ENCODE measurements around the gene SMARCD3. TPM values are rescaled to one million over a fixed set of nuclear protein-coding genes. Genes with fewer than 3 reads are reported as not detected.

The SMARCD3 gene
- total and polyA plus RNA-seq, 2 of the 13 experiments (the other 11 are each of a cell fraction or from before 2014, with no cell fraction given), result 0.20 to 0.62 TPM

- H3K4me2 ChIP-seq (ENCODE audit: low read depth, low read length), result peak overlapping the region; percentile 42
- H2AFZ ChIP-seq (ENCODE audit: low read length), result no peak overlapping the region
- in situ Hi-C loops (cut with HindIII; ENCODE audit: extremely low pct_ligation_motif_present, low pct_unique_long_range_greater_than_20kb), result no loop called here
- TF ChIP-seq ETV6 (CRISPR knock-in tag; conservative IDR thresholded peaks at IDR 0.05) (no peak), SP1 (IDR thresholded peaks at IDR 0.05) (no peak), SP1 (CRISPR knock-in tag; IDR thresholded peaks at IDR 0.05) (no peak), ADNP (CRISPR knock-in tag; IDR thresholded peaks at IDR 0.05) (no peak), LCORL (IDR thresholded peaks at IDR 0.05) (no peak), LCORL (CRISPR knock-in tag; IDR thresholded peaks at IDR 0.05) (no peak), CEBPB (IDR thresholded peaks at IDR 0.05; ENCODE audit: borderline replicate concordance, low read depth, low read length) (no peak), HOXA3 (CRISPR knock-in tag; IDR thresholded peaks at IDR 0.05) (no peak), ZNF275 (CRISPR knock-in tag; IDR thresholded peaks at IDR 0.05; ENCODE audit: borderline replicate concordance) (no peak), SMARCC2 (IDR thresholded peaks at IDR 0.05) (no peak), GABPB1 (CRISPR knock-in tag; IDR thresholded peaks at IDR 0.05) (no peak; the same call in 1 of the 2 replicates), IRF2 (CRISPR knock-in tag; IDR thresholded peaks at IDR 0.05) (no peak), ZNF276 (CRISPR knock-in tag; IDR thresholded peaks at IDR 0.05; ENCODE audit: low read depth) (no peak), HMGA1 (CRISPR knock-in tag; conservative IDR thresholded peaks at IDR 0.05) (no peak), ZNF709 (CRISPR knock-in tag; IDR thresholded peaks at IDR 0.05) (no peak), MYC (CRISPR knock-in tag; IDR thresholded peaks at IDR 0.05; ENCODE audit: borderline replicate concordance) (0 out of 2 replicates have a peak, but pooled peaks have one; percentile 18), CSRNP1 (CRISPR knock-in tag; IDR thresholded peaks at IDR 0.05) (no peak), POLR2G (IDR thresholded peaks at IDR 0.05; ENCODE audit: low read depth, low read length) (no peak), ZNF382 (CRISPR knock-in tag; IDR thresholded peaks at IDR 0.05; ENCODE audit: borderline replicate concordance) (no peak), FOXK2 (IDR thresholded peaks at IDR 0.05) (no peak)
Measured at GRCh38 chr7:151276666-151277590, 28.4 kb upstream of the SMARCD3 start.

More at GRCh38 chr7:151276666-151277590, 28.4 kb upstream of the SMARCD3 start:
- no peak for FAIRE-seq
- peak; percentile 72 for ATAC-seq
- Histone ChIP-seq H3K79me2 (ENCODE audit: insufficient read depth, low read length) (no peaks in the 10 kb centered on the region), H3K9me3 (ENCODE audit: low read length) (no peaks in the 10 kb centered on the region), H3K9ac (ENCODE audit: insufficient read depth, low read depth, low read length) (no peak overlapping the region), H3K4me3 (replicated peaks in 1 of 3; ENCODE audit: insufficient read depth in 1 of 3, low read depth in 2 of 3, low read length in 3 of 3) (peak overlapping the region in 1 of 3 experiments; percentile 40; a peak in 1 of 6 replicates), H3K27ac (ENCODE audit: extremely low read length, insufficient read depth, low read length) (no peak overlapping the region), H3K27me3 (ENCODE audit: control insufficient read depth in 1 of 2, insufficient read depth in 2 of 2, low read length in 2 of 2) (peaks cover 5 to 74% of the 10 kb centered on the region in 2 experiments), H3K4me1 (ENCODE audit: insufficient read depth, low read length) (peaks cover 15% of the 10 kb centered on the region), H4K20me1 (ENCODE audit: insufficient read depth, low read length) (no peaks in the 10 kb centered on the region), H3K36me3 (replicated peaks in 1 of 2; ENCODE audit: control insufficient read depth in 1 of 2, insufficient read depth in 2 of 2, low read length in 2 of 2) (no peaks in the 10 kb centered on the region)
- WGBS (ENCODE audit: low lambda C conversion rate), result 28% methylated on average over 5 of the region's 63 CpGs
- DNase-seq (ENCODE audit: low spot score), result peak; percentile 7
- POLR2A ChIA-PET, result no interaction called here
- no TSS peak for BruUV-seq (replicated peaks)
- intact Hi-C loops (cut with micrococcal nuclease; ENCODE audit: unreplicated experiment), result no loop called here
- CTCF ChIA-PET (ENCODE audit: low intra/inter-chr PET ratio, low total read pairs), result no interaction called here

All from HepG2 (cell line).